ENCODE results near the gene INSR.
"Not testable (repeated sequence)": the region's sequence is repeated elsewhere in the genome, so short reads cannot be mapped to it uniquely, and the experiment has no call there.

Gene INSR

GRCh38 chr19:7257148-7258040 is 36.8 kb downstream of the INSR start:
- DNase-seq, result no peak

- no peak for DNase-seq
Observed at GRCh38 chr19:7255631-7256030, 38.6 kb downstream of the INSR start.

GRCh38 chr19:7255119-7255518 is 39.1 kb downstream of the INSR start:
- no peak for DNase-seq

DNA sequence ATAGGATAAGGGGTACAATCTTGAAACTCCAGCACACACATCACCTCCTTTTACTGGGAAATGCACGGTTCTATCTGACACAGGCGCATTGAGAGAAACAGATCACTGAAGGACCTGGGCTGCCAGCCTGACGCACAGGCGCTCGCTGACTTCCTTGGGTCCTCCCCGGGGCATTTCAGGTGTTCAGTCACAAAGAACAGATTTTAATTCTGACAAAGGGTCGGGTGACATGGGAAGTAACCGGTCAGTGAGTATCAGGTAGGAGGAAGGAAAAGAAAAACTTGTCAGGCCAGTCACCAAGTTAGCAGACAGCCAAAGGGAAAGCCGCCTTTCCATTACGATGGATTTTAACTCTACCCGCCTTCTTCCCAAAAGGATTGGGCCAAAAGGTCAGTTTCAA is 39.6 kb downstream of the INSR start:
- DNase-seq, result no peak

DNA sequence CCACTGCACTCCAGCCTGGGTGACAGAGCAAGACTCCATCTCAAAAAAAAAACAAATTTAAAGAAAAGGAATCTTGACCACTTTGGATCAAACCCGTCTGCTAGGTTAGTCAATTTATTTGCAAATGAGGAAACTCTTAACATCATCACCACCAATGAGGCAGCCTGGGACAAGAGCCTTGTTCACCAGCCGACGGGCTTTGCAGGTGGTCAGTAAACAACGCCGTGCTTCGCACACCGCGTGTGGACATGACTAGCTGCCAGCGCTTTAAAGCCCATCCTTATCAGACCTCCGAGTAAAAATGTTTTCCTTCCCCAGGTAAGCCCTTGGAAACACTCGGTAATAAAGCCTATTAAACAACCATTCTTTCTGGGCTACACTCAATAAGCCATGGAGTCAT is 41.9 kb downstream of the INSR start:
- DNase-seq, result no peak

DNA sequence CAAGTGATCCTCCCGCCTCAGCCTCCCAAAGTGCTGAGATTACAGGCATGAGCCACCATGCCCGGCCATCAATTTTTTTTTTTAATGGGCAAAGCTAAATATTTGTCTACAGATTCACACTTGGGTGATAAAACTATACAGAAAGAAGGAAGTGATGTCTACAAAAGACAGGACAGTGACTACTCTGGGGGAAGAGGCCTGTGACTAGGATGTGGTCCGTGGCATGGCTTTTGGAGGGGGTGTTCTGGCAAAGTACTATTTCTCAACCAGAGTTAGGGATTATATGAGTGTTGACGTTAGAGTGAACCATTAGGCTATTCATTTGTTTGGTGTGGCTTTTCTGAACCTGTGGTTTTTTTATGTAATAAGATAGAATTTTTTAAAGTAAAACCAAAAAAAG is 42.7 kb downstream of the INSR start:
- DNase-seq, result no peak

GRCh38 chr19:7250951-7251350 is 43.3 kb downstream of the INSR start:
- no peak for DNase-seq

DNA sequence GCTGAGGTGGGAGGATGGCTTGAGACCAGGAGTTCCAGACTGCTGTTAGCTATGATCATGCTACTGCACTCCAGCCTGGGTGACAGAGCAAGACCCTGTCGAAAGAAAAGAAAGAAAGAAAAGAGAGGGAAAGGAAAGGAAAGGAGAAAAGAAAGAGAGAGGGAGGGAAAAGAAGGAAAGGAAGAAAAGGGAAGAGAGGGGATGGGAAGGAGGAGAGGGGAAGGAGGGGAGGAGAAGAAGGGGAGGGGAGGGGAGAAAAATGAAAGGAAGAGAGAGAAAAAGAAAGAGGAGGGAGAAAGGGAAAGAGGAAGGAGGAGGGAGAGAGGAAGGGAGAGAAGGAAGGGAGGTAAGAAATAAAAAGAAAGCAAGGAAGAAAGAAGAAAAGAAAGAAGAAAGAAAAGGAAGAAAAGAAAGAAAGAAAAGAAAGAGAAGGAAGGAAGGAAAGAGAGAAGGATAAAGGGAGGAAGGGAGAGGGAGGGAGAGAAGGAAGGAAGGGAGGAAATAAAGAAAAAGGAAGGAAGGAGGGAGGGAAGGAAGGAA is 44.1 kb downstream of the INSR start:
- no peak for DNase-seq

DNA sequence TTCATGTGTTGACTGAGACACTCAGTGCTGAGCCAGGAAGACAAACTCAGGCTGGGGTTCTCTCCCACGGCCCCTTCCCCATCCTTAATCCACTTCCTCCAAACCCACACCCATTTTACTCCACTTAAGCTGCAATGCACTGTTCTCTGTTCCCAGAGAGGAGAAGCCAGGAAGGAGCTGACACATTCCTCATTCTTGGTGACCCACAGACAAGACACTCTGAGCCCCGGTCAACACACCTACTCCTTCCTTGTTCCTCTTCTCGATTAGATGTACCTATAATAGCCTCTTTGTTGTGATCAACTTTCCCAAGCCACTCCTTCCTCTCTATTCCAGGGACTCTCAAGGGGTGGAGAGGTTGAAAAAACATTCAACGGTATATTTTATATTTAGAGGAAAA is 47.1 kb downstream of the INSR start:
- DNase-seq, result no peak

GRCh38 chr19:7246601-7247000 is 47.6 kb downstream of the INSR start:
- no peak for DNase-seq

DNA sequence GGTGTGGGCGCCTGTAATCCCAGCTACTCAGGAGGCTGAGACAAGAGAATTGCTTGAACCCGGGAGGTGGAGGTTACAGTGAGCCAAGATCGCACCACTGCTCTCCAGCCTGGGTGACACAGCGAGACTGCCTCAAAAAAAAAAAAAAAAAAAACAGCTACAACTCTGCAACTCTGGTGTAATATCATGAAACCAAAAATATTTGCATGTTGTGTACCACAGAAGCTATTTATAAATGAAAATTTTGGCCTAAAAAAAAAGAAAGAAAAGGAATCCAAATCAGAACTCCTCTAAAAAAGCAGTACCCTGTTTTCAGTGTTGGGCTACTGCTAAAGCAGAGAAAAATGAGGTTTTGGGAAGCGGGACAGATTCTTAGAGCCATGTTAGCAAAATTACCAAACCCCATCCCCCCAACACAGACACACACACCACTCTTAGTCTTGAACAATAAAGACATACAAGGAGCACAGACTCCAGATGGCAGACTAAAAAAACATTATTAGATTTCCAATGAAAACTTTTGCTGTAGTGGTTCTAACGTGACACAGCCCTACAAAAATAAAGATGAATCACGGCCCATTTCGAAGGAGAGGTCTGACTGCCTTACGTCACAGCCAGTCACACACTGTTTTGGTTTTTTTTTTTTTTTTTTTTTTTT is 51.5 kb downstream of the INSR start:
- peak in 1 of 2 experiments; percentile 15 for DNase-seq

GRCh38 chr19:7238051-7238450 is 56.2 kb downstream of the INSR start:
- DNase-seq, result no peak

GRCh38 chr19:7236153-7236552 is 58.1 kb downstream of the INSR start:
- DNase-seq, result no peak

- no peak for DNase-seq
Observed at GRCh38 chr19:7230826-7231225, 63.4 kb downstream of the INSR start.

DNA sequence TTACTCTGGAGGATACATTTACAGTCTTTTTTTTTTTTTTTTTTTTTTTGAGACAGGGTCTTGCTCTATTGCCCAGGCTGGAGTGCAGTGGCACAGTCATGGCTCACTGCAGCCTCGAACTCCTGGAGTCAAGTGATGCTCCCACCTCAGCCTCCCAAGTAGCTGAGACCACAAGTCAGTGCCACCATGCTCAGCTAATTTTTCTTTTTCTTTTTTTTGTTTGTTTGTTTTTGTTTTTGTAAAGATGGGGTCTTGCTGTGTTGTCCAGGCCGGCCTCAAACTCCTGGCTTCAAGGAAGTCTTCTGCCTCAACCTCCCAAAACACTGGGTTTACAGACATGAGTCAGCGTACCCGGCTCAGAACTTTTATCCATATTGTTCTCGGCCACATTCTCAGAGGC is 64.5 kb downstream of the INSR start:
- no peak for DNase-seq

- no peak for DNase-seq
Observed at GRCh38 chr19:7228935-7229541, 65.2 kb downstream of the INSR start.

DNA sequence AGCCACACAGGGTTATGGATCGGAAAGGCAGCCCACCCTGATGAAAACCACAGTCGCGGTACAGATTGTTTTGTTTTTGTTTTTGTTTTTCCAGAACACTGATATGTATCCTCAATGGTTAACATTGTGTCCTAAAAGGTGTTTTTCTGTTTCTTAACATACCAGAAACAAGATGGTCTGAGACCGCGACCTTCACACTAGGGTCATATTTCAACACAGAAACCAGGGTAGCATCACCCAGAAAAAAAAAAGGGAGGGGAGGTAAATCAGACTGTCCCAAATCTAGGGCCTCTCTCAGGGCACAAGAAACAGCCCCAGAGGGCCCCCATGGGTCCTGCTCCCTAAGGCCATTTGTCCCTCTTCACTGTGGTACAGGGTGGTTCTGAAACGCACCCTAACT is 66.5 kb downstream of the INSR start:
- DNase-seq, result no peak

DNA sequence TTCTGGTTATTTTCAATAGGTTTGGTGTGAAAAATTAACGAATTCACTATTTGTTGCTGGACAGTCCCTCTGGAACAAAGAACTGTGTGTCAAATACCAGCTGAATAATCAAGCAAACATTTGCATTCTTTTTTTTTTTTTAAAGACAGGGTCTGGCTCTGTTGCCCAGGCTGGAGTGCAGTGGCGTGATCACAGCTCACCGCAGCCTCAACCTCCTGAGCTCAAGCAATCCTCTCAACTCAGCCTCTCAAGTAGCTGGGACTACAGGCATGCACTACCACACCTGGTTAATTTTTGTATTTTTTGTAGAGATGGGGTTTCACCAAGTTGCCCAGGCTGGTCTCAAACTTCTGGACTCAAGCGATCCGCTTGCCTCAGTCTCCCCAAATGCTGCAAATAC is 67.1 kb downstream of the INSR start:
- not testable (repeated sequence) for DNase-seq

DNA sequence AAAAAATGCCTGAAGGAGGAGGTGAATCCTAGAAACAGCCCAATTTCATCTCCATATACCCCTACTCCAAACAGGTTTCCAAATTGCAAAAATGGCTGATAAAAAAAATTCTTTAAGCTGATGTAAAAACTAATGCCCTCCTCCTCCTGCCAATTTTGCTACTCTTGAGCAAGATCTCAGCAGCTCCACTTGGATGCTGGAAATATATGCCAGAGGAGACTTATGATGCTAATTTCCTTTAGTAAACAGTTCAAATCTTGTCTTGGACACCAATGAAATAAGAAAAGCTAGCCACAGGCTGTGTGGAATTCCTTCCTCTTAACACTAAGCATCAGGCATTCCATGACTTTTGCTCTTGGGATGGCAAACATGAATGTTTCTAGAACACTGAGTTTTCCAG is 67.5 kb downstream of the INSR start:
- no peak for DNase-seq

DNA sequence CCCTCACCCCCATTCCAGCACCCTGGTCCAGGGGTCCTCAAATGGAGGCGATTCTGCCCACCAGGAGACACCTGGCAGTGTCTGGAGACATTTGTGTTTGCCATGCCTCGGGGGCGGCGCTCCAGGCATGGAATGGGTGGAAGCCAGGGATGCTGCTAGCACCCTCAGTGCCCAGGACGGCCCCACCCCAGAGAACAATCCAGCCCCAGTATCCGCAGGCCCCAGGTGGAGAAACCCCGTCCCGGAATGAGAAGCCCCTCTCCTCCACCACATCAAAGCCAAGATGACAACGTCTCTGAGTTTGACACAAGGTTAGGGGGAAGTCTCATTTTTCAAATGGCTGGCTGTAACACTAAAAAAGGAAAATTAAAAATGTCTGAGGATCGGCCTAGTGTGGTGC is 68.5 kb downstream of the INSR start:
- DNase-seq, result no peak

DNA sequence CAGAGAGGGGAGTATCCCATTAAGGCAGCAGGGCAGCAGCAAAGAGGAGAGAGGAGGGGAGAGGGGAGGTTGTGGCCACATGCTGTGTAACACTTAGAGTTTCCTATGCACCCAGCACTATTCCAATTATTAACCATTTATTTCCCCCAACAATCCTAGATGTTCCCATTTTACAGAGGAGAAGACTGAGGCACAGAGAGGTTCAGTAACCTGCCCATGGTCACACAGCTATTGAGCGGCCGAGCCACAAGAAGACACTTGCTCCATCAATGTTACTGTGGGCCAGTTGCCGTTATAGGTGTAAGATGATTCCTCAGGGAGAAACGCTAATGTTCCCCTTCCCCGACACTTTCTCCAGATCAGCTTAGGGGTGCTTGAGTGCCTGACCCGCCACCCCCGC is 69.2 kb downstream of the INSR start:
- no peak for DNase-seq

DNA sequence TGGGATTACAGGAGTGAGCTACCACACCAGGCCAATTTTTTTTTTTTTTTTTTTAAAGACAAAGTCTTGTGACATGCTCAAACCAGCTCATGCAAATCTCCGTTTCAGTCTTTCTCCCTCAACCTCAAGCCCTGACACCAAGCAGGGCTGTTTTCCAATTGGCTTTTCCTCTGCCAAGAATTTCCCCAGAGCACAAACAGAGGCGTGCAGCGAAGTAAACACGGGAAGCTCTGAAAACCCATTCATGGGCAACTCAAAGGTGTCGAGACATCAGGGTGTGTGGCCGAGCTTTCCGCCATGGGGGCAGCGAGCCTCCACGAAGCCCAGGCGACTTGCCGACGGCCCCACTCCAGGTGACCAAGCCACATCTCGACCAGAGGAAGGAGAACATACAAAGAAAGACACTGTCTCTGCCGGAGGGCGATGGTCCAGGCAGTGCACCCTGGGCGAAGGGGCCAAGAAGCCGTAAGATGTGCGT is 70.0 kb downstream of the INSR start:
- DNase-seq, result no peak

DNA sequence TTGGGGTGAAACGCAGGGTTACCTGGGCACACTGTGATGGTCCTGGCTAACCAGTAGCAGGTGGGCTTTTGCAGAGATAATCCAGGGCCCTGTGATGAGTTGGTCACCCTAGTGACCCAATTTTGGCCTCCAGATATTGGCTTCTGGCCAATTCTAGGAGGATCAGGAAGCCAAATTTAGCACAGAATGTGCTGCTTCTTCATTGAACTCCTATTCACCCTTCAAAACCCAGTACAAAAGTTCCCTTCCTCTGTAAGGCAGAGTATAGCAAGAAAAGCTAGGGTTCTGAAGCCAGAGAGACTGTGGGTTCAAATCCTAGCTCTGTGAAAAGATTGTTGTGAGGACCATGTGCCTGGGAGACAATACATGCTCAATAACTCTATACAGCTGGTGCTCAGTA is 70.8 kb downstream of the INSR start:
- DNase-seq, result no peak

DNA sequence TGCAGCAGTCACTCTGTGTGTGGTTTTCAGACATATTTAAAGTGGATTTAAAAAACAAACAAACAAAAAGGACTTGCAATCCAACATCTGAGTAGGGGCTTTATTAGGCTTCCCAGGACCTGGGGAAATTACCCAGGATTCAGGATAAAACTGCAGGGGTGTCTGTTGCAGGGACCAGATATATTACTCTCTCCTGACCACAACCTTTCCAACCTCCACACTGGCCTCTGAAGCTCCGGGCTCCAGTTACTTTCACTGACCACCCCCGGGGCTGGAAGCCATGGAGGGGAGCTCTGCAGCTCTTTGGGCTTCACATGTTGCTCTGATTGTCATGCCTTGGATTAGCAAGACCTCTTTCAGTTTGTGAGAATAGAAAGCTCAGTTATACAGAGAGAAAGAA is 75.2 kb downstream of the INSR start:
- no peak for DNase-seq

Data from NCI-H524 (cell line).